Skeletal muscle cell (primary cell): Measurements from ENCODE around the gene ALG9.

Source experiments
- DNase-seq: peaks from one replicate; pipeline ENCODE4 v3.0.0-alpha.2; 2010; ENCODE audit warnings: low read depth
- H3K4me3 ChIP-seq: 2 replicates; pipeline ENCODE4 v1.5.1; 2011; ENCODE audit warnings: low read depth, mild to moderate bottlenecking, control low read depth, low read length, moderate library complexity

The ALG9 gene

GRCh38 chr11:111840143-111840542 is 31.2 kb downstream of the ALG9 start:
- no peak for DNase-seq
- no peak overlapping the region for H3K4me3 ChIP-seq

- DNase-seq = no peak
- H3K4me3 ChIP-seq = no peak overlapping the region
Measured at GRCh38 chr11:111838054-111838453, 33.3 kb downstream of the ALG9 start.

GRCh38 chr11:111837366-111837891 is 34.0 kb downstream of the ALG9 start:
- H3K4me3 ChIP-seq = no peak overlapping the region
- no peak for DNase-seq

GRCh38 chr11:111836721-111837120 is 34.7 kb downstream of the ALG9 start:
- peak; percentile 33 for DNase-seq
- H3K4me3 ChIP-seq = no peak overlapping the region

GRCh38 chr11:111836162-111836561 is 35.2 kb downstream of the ALG9 start:
- no peak overlapping the region for H3K4me3 ChIP-seq
- DNase-seq = no peak

- DNase-seq = no peak
- no peak overlapping the region for H3K4me3 ChIP-seq
Measured at GRCh38 chr11:111835665-111836064, 35.7 kb downstream of the ALG9 start.

GRCh38 chr11:111834432-111835163 is 36.8 kb downstream of the ALG9 start:
- no peak for DNase-seq
- no peak overlapping the region for H3K4me3 ChIP-seq

- no peak for DNase-seq
- H3K4me3 ChIP-seq = no peak overlapping the region
Measured at GRCh38 chr11:111833524-111833923, 37.9 kb downstream of the ALG9 start.

- DNase-seq = no peak
- no peak overlapping the region for H3K4me3 ChIP-seq
Measured at GRCh38 chr11:111829185-111829968, 42.0 kb downstream of the ALG9 start.

- H3K4me3 ChIP-seq = no peak overlapping the region
- no peak for DNase-seq
Measured at GRCh38 chr11:111826322-111826950, 44.9 kb downstream of the ALG9 start.

- no peak overlapping the region for H3K4me3 ChIP-seq
- no peak for DNase-seq
Measured at GRCh38 chr11:111823629-111824028, 47.8 kb downstream of the ALG9 start.

GRCh38 chr11:111823131-111823530 is 48.2 kb downstream of the ALG9 start:
- no peak overlapping the region for H3K4me3 ChIP-seq
- no peak for DNase-seq

GRCh38 chr11:111819829-111820237 is 51.5 kb downstream of the ALG9 start:
- DNase-seq = peak; percentile 31
- H3K4me3 ChIP-seq = no peak overlapping the region

- DNase-seq = peak; percentile 82
- H3K4me3 ChIP-seq = no peak overlapping the region
Measured at GRCh38 chr11:111819161-111819828, 52.1 kb downstream of the ALG9 start.

GRCh38 chr11:111815489-111815888 is 55.9 kb downstream of the ALG9 start:
- DNase-seq = no peak

GRCh38 chr11:111814557-111815320 is 56.6 kb downstream of the ALG9 start:
- no peak overlapping the region for H3K4me3 ChIP-seq
- DNase-seq = peak; percentile 60

More at GRCh38 chr11:111815489-111815888, 55.9 kb downstream of the ALG9 start:
- H3K4me3 ChIP-seq = no peak overlapping the region

- no peak overlapping the region for H3K4me3 ChIP-seq
- DNase-seq = no peak
Measured at GRCh38 chr11:111814106-111814505, 57.3 kb downstream of the ALG9 start.

GRCh38 chr11:111812211-111812610 is 59.2 kb downstream of the ALG9 start:
- no peak overlapping the region for H3K4me3 ChIP-seq
- no peak for DNase-seq

- no peak overlapping the region for H3K4me3 ChIP-seq
- DNase-seq = no peak
Measured at GRCh38 chr11:111811445-111811844, 59.9 kb downstream of the ALG9 start.
